ENCODE data around the gene SERPINA4. TPM values are rescaled to one million over a fixed set of nuclear protein-coding genes. Genes with fewer than 3 reads are reported as not detected.
"Not testable (repeated sequence)": the region's sequence is repeated elsewhere in the genome, so short reads cannot be mapped to it uniquely, and the experiment has no call there.

The SERPINA4 gene
- polyA plus RNA-seq, 1 donor, result not detected

DNA sequence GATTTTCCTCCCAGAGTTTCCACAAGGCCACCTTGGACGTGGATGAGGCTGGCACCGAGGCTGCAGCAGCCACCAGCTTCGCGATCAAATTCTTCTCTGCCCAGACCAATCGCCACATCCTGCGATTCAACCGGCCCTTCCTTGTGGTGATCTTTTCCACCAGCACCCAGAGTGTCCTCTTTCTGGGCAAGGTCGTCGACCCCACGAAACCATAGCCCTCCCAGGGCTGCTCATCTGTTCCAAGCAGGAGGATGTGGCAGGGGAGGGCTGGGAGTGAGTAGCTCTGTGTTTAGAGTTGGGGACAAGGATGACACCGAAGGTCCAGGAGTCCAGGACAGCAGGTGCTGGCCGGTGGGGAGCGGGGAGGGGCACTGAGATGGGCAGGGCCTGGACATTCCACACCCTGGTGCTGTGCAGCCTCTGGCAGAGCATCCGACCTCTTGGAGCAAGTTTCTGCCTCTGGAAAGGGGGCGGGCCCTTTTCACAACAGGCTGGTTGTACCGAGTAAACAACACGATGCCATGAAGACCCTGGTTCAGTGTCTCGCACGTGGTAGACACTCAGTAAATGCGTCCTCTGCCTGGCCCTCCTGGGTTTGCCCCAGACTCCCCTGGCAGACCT is 8.2 kb downstream of the SERPINA4 start:
- DNase-seq, result no peak

- no peak for DNase-seq
Observed at GRCh38 chr14:94570002-94570400, 8.8 kb downstream of the SERPINA4 start.

DNA sequence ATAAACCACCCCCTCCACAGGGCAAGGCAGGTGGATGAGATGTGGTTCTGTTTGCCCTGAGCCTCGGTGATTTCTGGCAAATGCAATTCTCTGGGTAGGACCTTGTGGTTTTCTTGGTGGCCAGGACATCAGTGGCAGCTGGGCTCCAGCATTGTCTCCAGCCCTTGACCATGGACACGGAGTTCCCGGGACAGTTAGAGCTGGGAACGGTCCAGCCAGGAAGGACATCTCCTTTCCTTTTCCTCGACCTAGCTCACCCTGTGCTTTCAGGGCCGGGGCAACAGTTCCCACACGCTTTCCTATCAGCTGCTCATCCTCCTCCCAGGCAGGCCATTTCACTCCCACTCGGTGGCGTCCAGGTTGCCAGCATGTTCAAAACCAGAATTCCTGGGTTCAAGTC is 9.2 kb downstream of the SERPINA4 start:
- no peak for DNase-seq

DNA sequence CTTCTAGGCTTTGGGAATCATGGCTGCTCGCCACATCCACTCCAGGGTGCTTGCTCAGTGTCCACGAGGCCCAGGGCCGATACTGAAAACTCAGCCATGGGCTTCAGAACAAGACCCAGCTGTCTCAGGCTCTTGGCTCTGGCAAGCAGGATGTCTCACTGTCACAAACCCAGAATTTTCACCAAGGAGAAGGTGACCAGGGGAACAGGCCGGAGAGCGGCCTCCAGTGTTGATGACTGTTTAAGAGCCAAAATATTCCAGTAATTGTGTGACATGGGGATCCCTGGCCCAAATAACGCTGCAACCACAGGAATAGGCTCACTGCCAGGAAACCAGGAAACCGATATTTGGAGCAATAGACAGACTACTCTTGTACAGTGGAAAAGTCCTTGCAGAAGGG is 10.2 kb downstream of the SERPINA4 start:
- DNase-seq, result peak; percentile 17

- DNase-seq, result no peak
Observed at GRCh38 chr14:94571950-94572349, 10.7 kb downstream of the SERPINA4 start.

- DNase-seq, result no peak
Observed at GRCh38 chr14:94572637-94573303, 11.5 kb downstream of the SERPINA4 start.

DNA sequence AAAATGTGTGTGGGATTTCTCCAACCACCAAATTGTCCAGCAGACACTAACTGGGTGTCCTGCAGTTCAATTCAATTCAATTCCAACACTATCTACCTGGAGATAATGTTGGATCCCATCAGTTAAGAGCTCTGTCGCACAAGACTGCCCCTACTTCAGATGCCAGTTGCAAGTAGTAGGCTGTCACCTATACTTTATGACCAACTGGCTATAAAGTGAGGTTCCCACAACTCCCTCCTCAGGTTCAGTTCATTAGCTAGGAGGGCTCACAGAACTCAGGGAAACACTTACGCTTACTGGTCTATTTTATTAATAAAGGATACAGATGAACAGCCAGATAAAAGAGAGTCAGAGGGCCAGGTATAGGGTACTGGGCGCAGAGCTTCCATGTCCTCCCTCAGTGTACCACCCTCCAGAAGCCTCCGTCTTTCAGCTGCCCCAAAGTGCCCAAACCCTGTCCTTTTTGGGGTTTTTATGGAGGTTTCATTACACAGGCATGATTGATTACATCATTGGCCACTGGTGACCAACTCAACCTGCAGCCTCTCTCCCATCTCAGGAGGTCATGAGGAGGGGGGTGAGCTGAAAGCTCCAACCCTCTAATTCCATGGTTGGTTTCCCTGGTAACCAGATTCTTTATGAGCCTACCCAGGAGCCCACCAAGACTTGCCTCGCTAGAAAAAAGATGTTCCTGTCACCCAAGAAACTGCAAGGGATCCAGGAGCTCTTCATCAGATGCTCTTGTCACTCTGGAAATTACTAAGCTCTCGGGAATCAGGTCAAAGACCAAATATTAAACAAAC is 12.4 kb downstream of the SERPINA4 start:
- DNase-seq, result no peak

DNA sequence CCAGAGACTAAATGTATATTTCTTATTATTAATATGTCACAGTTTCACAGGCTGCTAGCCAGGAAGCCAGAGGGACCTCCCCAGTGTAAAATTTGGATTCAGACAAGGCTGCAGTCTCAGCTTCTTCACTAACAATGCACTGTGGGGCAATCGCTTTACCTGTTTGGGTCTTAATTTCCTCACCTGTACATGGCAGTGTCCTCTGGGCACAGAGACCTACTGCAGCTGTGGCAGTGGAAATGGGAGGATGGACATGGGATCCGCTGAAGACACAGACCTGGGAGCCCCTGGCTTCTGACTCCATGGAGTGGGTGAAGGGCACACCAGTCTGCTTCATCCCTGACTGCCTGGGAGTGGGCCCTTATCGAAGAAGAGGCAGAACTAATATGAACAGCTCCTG is 13.1 kb downstream of the SERPINA4 start:
- DNase-seq, result no peak

DNA sequence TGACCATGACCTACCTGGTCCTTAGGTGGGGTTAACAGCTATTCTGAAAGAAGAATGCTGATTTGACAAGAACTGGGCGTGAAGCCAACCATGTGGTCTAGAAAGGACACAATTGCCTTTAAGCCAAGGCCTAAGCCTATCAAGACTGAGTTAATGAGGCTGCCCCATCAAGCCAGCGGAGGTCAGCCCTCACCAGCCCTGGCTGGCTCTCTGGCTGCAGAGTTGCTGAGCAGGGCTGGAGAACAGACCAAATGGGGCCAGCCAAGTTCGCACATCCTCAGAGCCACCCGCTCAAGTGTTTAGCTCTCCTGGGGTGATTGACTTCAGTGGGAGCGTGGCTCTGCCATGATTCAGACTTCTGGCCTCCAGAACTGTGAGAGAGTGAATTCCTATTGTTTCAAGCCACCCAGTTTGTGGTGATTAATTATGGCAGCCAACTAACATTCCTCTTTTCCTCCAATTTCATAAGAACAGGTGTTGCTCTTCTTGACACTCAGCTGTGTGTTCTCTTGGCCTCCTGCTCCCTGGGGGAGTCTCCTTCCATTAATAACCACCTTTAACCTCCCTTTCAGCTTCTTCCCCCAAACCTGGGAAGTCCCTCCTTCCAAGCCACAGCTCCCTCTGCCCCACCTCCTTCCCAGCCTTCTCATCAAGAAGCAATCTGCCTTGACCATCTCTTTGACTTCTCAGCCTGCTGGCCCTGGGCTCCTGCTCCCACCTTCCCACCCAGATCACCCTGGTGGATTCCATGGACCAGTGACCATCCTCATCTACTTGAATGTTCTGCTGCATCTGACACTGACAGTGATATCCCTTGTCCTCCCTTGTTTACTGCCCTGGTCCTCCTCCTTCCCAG is 14.7 kb downstream of the SERPINA4 start:
- no peak for DNase-seq

DNA sequence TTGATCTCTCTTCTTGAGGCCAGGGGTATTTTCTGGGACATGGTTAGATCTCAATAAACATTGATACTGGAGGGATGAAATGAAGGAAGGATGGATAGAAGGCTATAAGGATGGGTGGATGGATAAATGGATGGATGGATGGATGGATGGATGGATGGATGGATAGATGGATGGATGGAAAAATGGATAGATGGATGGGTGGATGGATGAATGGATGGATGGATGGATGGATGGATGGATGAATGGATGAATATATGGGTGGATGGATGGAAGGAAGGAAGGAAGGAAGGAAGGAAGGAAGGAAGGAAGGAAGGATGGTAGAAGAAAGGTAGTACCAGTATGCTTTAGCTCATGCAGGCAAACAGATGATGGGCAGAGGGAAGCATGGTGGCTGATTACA is 16.2 kb downstream of the SERPINA4 start:
- DNase-seq, result not testable (repeated sequence)

GRCh38 chr14:94578712-94579111 is 17.5 kb downstream of the SERPINA4 start:
- no peak for DNase-seq

GRCh38 chr14:94581127-94581999 is 20.1 kb downstream of the SERPINA4 start, which contains the start of gene SERPINA5:
Gene SERPINA5, plus strand, starts transcription at chr14:94581426. Its CDS starts 5,937 bp downstream, at chr14:94587363.
- DNase-seq, result no peak

DNA sequence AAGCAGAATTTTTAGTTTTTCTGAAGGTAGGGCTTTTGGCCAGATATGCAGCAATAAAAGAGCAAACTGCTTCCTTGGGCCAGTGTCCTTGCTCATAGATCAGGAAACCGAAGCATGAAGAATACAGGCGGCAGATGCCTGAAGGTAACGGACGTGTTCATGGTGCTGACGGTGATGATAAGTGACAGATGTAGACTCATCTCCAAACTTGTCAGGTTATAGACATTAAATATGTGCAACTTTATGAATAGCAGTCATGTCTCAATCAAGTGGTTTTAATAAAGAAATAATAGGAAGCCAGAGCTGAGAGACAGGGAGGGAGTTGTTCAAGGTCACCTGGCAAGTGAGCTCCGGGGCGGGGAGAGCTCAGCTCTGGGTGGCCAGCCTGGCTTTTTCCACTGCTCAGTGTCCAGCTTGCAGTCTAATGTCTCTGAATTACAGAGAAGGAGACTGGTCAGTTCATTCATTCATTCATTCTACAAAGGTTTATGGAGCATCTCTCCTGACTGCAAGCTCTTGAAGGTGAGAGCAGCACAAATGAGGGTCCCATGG is 21.0 kb downstream of the SERPINA4 start:
- no peak for DNase-seq

GRCh38 chr14:94582851-94583250 is 21.6 kb downstream of the SERPINA4 start:
- DNase-seq, result no peak

DNA sequence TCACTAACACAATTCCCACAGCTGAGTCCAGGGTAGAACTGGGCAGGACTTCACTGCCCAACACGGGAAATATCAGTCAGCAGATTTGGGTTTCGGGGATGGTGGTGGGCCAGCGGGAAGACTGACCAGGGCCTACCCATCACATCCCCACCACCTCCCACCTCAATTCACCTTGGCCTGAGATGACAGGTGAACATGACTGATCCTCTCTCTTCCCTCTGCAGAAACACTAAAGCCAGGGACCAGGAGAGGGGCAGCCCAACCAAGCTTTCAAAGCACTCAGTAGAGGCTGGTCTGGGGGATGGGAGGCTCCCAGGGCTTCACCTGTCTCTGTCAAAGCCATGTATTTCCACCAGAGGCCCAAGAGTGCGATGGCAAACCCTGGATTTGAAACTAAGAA is 22.3 kb downstream of the SERPINA4 start:
- DNase-seq, result no peak

- DNase-seq, result no peak
Observed at GRCh38 chr14:94584591-94585280, 23.5 kb downstream of the SERPINA4 start.

- DNase-seq, result no peak
Observed at GRCh38 chr14:94586635-94587034, 25.4 kb downstream of the SERPINA4 start.

- DNase-seq, result no peak
Observed at GRCh38 chr14:94588311-94588710, 27.1 kb downstream of the SERPINA4 start.

- no peak for DNase-seq
Observed at GRCh38 chr14:94591073-94591472, 29.8 kb downstream of the SERPINA4 start.

DNA sequence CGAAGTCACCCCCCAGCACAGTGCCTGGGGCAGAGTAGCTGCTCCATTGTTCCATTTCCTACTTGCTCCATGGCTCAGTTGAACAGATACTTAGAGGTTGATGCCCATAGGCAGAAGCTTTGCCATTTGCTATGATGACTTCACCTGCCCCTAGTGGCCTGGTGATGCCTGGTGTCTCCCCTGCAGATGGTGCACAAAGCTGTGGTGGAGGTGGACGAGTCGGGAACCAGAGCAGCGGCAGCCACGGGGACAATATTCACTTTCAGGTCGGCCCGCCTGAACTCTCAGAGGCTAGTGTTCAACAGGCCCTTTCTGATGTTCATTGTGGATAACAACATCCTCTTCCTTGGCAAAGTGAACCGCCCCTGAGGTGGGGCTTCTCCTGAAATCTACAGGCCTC is 30.6 kb downstream of the SERPINA4 start:
- no peak for DNase-seq

GRCh38 chr14:94592457-94592856 is 31.2 kb downstream of the SERPINA4 start:
- DNase-seq, result no peak
